H1 (cell line): ENCODE data around the gene DPYSL3.

Source experiments
- ATF3 ChIP-seq: IDR thresholded peaks from 2 replicates; pipeline ENCODE4 v1.6.1; 2011; ENCODE audit warnings: low read depth, mild to moderate bottlenecking, low read length; ENCODE audit not compliant: insufficient read depth
- BRCA1 ChIP-seq: IDR thresholded peaks from 2 replicates; pipeline ENCODE4 v1.6.1; 2012; ENCODE audit warnings: low read depth, low read length, improper control_type of control experiment
- CTCF ChIP-seq, 3 experiments: IDR thresholded peaks; 1 replicate in 2 of 3; 2 replicates in 1 of 3; pipeline versions ENCODE4 v1.5.1 to v1.6.1; 2011; ENCODE audit warnings: low read length in 3 of 3, mild to moderate bottlenecking in 3 of 3, inconsistent platforms in 2 of 3, low read depth in 1 of 3, moderate library complexity in 1 of 3; ENCODE audit not compliant: insufficient read depth in 1 of 3; ENCODE audit errors: control extremely low read depth in 1 of 3
- EZH2 ChIP-seq: fragments of 200-600 bp; sonication (generic); IDR thresholded peaks from 2 replicates; pipeline ENCODE4 v1.7.1; 2012; ENCODE audit warnings: low read depth, mild to moderate bottlenecking, moderate library complexity, low read length, inconsistent platforms; ENCODE audit not compliant: severe bottlenecking
- NRF1 ChIP-seq: IDR thresholded peaks from 2 replicates; pipeline ENCODE4 v1.6.1; 2011; ENCODE audit warnings: mild to moderate bottlenecking, low read depth, low read length, improper control_type of control experiment
- POLR2AphosphoS5 ChIP-seq: IDR thresholded peaks from 2 replicates; pipeline ENCODE4 v1.6.1; 2011; ENCODE audit warnings: low read depth, low read length
- SIN3A ChIP-seq, 2 experiments: IDR thresholded peaks in 1 of 2; conservative IDR thresholded peaks in 1 of 2; 2 replicates each; pipeline ENCODE4 v1.6.1; 2011 to 2012; ENCODE audit warnings: low read length in 2 of 2, improper control_type of control experiment in 1 of 2, low read depth in 1 of 2, mild to moderate bottlenecking in 1 of 2

GRCh38 chr5:147396070-147396823 is 113.6 kb downstream of the DPYSL3 start:
- TF ChIP-seq SIN3A (conservative IDR thresholded peaks at IDR 0.05 in 1 of 2, IDR thresholded peaks at IDR 0.05 in 1 of 2; ENCODE audit: low read depth in 1 of 2, low read length in 2 of 2) (no peak), CTCF (IDR thresholded peaks at IDR 0.05; ENCODE audit: control extremely low read depth in 1 of 3, insufficient read depth in 1 of 3, low read depth in 1 of 3, low read length in 3 of 3) (no peak), NRF1 (no peak), POLR2AphosphoS5 (peak; percentile 65; the same call in 1 of the 2 replicates), ATF3 (no peak), BRCA1 (no peak), EZH2 (no peak)
